Osteocyte (in vitro differentiated cells): ENCODE measurements around the gene NSDHL. TPM values are rescaled to one million over a fixed set of nuclear protein-coding genes. Genes with fewer than 3 reads are reported as not detected.

Source experiments
- DNase-seq: peaks from one replicate; pipeline ENCODE4 v3.0.0; 2021; ENCODE audit warnings: mixed read lengths; ENCODE audit not compliant: unreplicated experiment; ENCODE audit errors: extremely low spot score
- H3K27ac Mint-ChIP-seq: one replicate; pipeline ENCODE4 v1.8.0; 2021; ENCODE audit warnings: mild to moderate bottlenecking, mixed read lengths; ENCODE audit not compliant: unreplicated experiment
- H3K27me3 Mint-ChIP-seq: one replicate; pipeline ENCODE4 v1.8.0; 2021; ENCODE audit warnings: mixed read lengths; ENCODE audit not compliant: unreplicated experiment
- H3K36me3 Mint-ChIP-seq: one replicate; pipeline ENCODE4 v1.8.0; 2021; ENCODE audit warnings: mixed read lengths; ENCODE audit not compliant: unreplicated experiment
- H3K4me1 Mint-ChIP-seq: one replicate; pipeline ENCODE4 v1.8.0; 2021; ENCODE audit warnings: mixed read lengths; ENCODE audit not compliant: unreplicated experiment
- H3K4me3 Mint-ChIP-seq: one replicate; pipeline ENCODE4 v1.8.0; 2021; ENCODE audit warnings: mild to moderate bottlenecking, moderate library complexity, mixed read lengths; ENCODE audit not compliant: unreplicated experiment
- H3K9me3 Mint-ChIP-seq: one replicate; pipeline ENCODE4 v1.8.0; 2021; ENCODE audit warnings: mixed read lengths; ENCODE audit not compliant: unreplicated experiment
- CTCF ChIP-seq: fragments of 200-600 bp; sonication (generic); IDR thresholded peaks from 2 replicates; pipeline ENCODE4 v1.5.0; 2021; ENCODE audit warnings: antibody characterized with exemption, mild to moderate bottlenecking, moderate library complexity
- total RNA-seq: library from RNA; stranded (reverse); gene quantifications from 2 replicates; pipeline ENCODE4 v1.2.1, GENCODE V29; 2021

NSDHL gene
- total RNA-seq, 1 donor from 2014 or later = 14.1 TPM

GRCh38 chrX:152913346-152913745, 82.5 kb downstream of the NSDHL start:
- no peak overlapping the region for H3K27ac Mint-ChIP-seq
- DNase-seq = no peak
- no peak overlapping the region for H3K4me3 Mint-ChIP-seq
- no peak for TF ChIP-seq CTCF
- no peaks in the 10 kb centered on the region for H3K9me3 Mint-ChIP-seq
- no peaks in the 10 kb centered on the region for H3K27me3 Mint-ChIP-seq
- H3K36me3 Mint-ChIP-seq = no peaks in the 10 kb centered on the region
- H3K4me1 Mint-ChIP-seq = peaks cover 7% of the 10 kb centered on the region

- peaks cover 7% of the 10 kb centered on the region for H3K4me1 Mint-ChIP-seq
- no peaks in the 10 kb centered on the region for H3K36me3 Mint-ChIP-seq
- no peaks in the 10 kb centered on the region for H3K9me3 Mint-ChIP-seq
- no peak overlapping the region for H3K27ac Mint-ChIP-seq
- no peak overlapping the region for H3K4me3 Mint-ChIP-seq
- no peaks in the 10 kb centered on the region for H3K27me3 Mint-ChIP-seq
- no peak for TF ChIP-seq CTCF
- DNase-seq = no peak
Observed at GRCh38 chrX:152913910-152914309, 83.0 kb downstream of the NSDHL start.

- H3K4me3 Mint-ChIP-seq = no peak overlapping the region
- peak overlapping the region; percentile 57 for H3K27ac Mint-ChIP-seq
- DNase-seq = no peak
- H3K4me1 Mint-ChIP-seq = peaks cover 7% of the 10 kb centered on the region
- no peaks in the 10 kb centered on the region for H3K36me3 Mint-ChIP-seq
- TF ChIP-seq CTCF = peak; percentile 61
- H3K27me3 Mint-ChIP-seq = no peaks in the 10 kb centered on the region
- H3K9me3 Mint-ChIP-seq = no peaks in the 10 kb centered on the region
Observed at GRCh38 chrX:152915541-152916241, 84.8 kb downstream of the NSDHL start.

GRCh38 chrX:152917656-152918579, 87.1 kb downstream of the NSDHL start:
- DNase-seq = no peak
- TF ChIP-seq CTCF = no peak
- no peak overlapping the region for H3K4me3 Mint-ChIP-seq
- peaks cover 7% of the 10 kb centered on the region for H3K4me1 Mint-ChIP-seq
- no peak overlapping the region for H3K27ac Mint-ChIP-seq
- no peaks in the 10 kb centered on the region for H3K9me3 Mint-ChIP-seq
- no peaks in the 10 kb centered on the region for H3K27me3 Mint-ChIP-seq
- no peaks in the 10 kb centered on the region for H3K36me3 Mint-ChIP-seq

GRCh38 chrX:152918707-152919106, 87.8 kb downstream of the NSDHL start:
- Mint-ChIP-seq H3K36me3 (no peaks in the 10 kb centered on the region), H3K4me3 (no peak overlapping the region), H3K9me3 (no peaks in the 10 kb centered on the region), H3K4me1 (peaks cover 7% of the 10 kb centered on the region), H3K27me3 (no peaks in the 10 kb centered on the region), H3K27ac (no peak overlapping the region)
- no peak for TF ChIP-seq CTCF
- DNase-seq = no peak
